ENCODE measurements around the gene TJP2.

The TJP2 gene

GRCh38 chr9:69322256-69322655, 148.2 kb downstream of the TJP2 start (continued):
- TF ChIP-seq ZNF510 (tag by site-specific recombination; IDR thresholded peaks at IDR 0.05; ENCODE audit: insufficient replicate concordance) (no peak), ZNF621 (tag by site-specific recombination; IDR thresholded peaks at IDR 0.05) (no peak)

- ChIA-PET POLR2A (interaction anchor here (0.6 kb wide), 1 partner anchor 166 kb away, joined by 6 read pairs; no protein-coding TSS in a partner anchor), CTCF (interaction anchor here (0.7 to 1.3 kb wide), 3 partner anchors 89 to 260 kb away, joined by 3 to 4 read pairs (median 3); no protein-coding TSS in a partner anchor)
- 0 out of 2 replicates have a peak, but pooled peaks cover 3% of the 10 kb centered on the region for H3K4me1 ChIP-seq (ENCODE audit: control insufficient read depth, insufficient read depth, low read length)
- TF ChIP-seq SP7 (tag by site-specific recombination; IDR thresholded peaks at IDR 0.05) (no peak), PRDM6 (tag by site-specific recombination; IDR thresholded peaks at IDR 0.05) (0 out of 2 replicates have a peak, but pooled peaks have one; percentile 30)
- no peaks in the 10 kb centered on the region for H3K9me3 ChIP-seq (ENCODE audit: control insufficient read depth, insufficient read depth, low read depth, low read length)
- no peak overlapping the region for H3K27ac ChIP-seq (ENCODE audit: extremely low read depth, low read depth, low read length)
- no peak overlapping the region for H3K4me3 ChIP-seq (ENCODE audit: low read depth, low read length)
- no peaks in the 10 kb centered on the region for H3K36me3 ChIP-seq (ENCODE audit: control insufficient read depth in 2 of 2, insufficient read depth in 1 of 2, low read length in 2 of 2)
Observed at GRCh38 chr9:69323861-69324260, 149.8 kb downstream of the TJP2 start.
